Upper lobe of left lung (tissue), 4 donors: ENCODE measurements around the gene ACTL6B.

Experiments
- EP300 ChIP-seq, 4 donors: sonication (generic); formaldehyde crosslinking; IDR thresholded peaks; one replicate each; pipeline ENCODE4 v1.5.1; 2017; ENCODE audit warnings: antibody characterized with exemption in 4 of 4, control low read depth in 2 of 4
- TF ChIP-seq, protein P1 (sequence below), 6 experiments: fragments of 450-650 bp in 4 of 6; fragments of 200-600 bp in 2 of 6; sonication (generic) in 2 of 6; IDR thresholded peaks; one replicate each; pipeline ENCODE4 v1.5.1; 2016 to 2019; ENCODE audit warnings: antibody characterized with exemption in 6 of 6

DNA sequence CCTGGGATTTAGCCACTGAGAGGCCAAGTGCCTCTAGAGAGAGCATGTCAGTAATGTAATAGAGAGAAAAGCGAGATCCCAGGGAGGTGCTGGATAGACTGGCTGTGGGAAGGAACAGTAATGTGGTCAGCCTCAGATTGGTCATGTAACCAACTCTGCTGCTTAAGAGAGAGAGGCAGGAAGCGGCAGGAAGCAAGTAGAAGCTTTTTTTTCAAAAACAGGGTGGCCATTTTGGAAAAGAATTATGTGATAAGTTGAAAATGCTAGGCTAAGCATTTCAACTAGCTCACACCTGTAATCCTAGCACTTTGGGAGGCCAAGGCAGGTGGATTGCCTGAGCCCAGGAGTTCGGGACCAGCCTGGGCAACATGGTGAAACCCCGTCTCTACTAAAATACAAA lies 57.8 kb downstream of the ACTL6B start:
- TF ChIP-seq, protein P1, sequence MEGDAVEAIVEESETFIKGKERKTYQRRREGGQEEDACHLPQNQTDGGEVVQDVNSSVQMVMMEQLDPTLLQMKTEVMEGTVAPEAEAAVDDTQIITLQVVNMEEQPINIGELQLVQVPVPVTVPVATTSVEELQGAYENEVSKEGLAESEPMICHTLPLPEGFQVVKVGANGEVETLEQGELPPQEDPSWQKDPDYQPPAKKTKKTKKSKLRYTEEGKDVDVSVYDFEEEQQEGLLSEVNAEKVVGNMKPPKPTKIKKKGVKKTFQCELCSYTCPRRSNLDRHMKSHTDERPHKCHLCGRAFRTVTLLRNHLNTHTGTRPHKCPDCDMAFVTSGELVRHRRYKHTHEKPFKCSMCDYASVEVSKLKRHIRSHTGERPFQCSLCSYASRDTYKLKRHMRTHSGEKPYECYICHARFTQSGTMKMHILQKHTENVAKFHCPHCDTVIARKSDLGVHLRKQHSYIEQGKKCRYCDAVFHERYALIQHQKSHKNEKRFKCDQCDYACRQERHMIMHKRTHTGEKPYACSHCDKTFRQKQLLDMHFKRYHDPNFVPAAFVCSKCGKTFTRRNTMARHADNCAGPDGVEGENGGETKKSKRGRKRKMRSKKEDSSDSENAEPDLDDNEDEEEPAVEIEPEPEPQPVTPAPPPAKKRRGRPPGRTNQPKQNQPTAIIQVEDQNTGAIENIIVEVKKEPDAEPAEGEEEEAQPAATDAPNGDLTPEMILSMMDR (IDR thresholded peaks at IDR 0.05): no peak
- no peak for TF ChIP-seq EP300 (IDR thresholded peaks at IDR 0.05)
